Hepatocyte (in vitro differentiated cells): ENCODE results near the gene SRGAP2C.
"Not testable (repeated sequence)": the region's sequence is repeated elsewhere in the genome, so short reads cannot be mapped to it uniquely, and the experiment has no call there.

Experiments used
- CTCF ChIP-seq: fragments of 200-600 bp; sonication (generic); IDR thresholded peaks from 2 replicates; pipeline ENCODE4 v1.5.1; 2016; ENCODE audit warnings: antibody characterized with exemption, mild to moderate bottlenecking; ENCODE audit not compliant: poor library complexity
- EZH2 ChIP-seq: fragments of 200-600 bp; sonication (generic); IDR thresholded peaks from 2 replicates; pipeline ENCODE4 v1.6.1; 2016; ENCODE audit warnings: antibody characterized with exemption, mild to moderate bottlenecking, borderline replicate concordance
- EZH2phosphoT487 ChIP-seq: fragments of 200-600 bp; sonication (generic); IDR thresholded peaks from one replicate; pipeline ENCODE4 v1.6.1; 2018; ENCODE audit warnings: antibody characterized with exemption, mild to moderate bottlenecking, low read depth, moderate library complexity; ENCODE audit not compliant: unreplicated experiment, severe bottlenecking

GRCh38 chr1:121378757-121379156 lies 194.0 kb downstream of the SRGAP2C start:
- TF ChIP-seq EZH2, CTCF, EZH2phosphoT487: not testable (repeated sequence)
